Effector memory CD4-positive, alpha-beta T cell (primary cell): ENCODE data around the gene WNT9B.

Source experiments
- DNase-seq, 3 donors: peaks; one replicate each; pipeline ENCODE4 v3.0.0-alpha.2; 2020
- H3K27ac ChIP-seq: 2 replicates; pipeline ENCODE4 v1.7.0; 2013; ENCODE audit warnings: mild to moderate bottlenecking, low read length, moderate library complexity; ENCODE audit not compliant: insufficient read depth, poor library complexity, severe bottlenecking
- H3K27me3 ChIP-seq: replicated peaks from 2 replicates; pipeline ENCODE4 v1.7.0; 2013; ENCODE audit warnings: mild to moderate bottlenecking, low read length; ENCODE audit not compliant: insufficient read depth, control insufficient read depth, poor library complexity, severe bottlenecking
- H3K36me3 ChIP-seq: 2 replicates; pipeline ENCODE4 v1.7.0; 2013; ENCODE audit warnings: mild to moderate bottlenecking, low read length, moderate library complexity; ENCODE audit not compliant: control insufficient read depth, insufficient read depth
- H3K4me1 ChIP-seq: 2 replicates; pipeline ENCODE4 v1.7.0; 2013; ENCODE audit warnings: low read length, mild to moderate bottlenecking; ENCODE audit not compliant: control insufficient read depth, insufficient read depth, poor library complexity, severe bottlenecking
- H3K4me3 ChIP-seq: 2 replicates; pipeline ENCODE4 v1.7.0; 2013; ENCODE audit warnings: low read length, low read depth, mild to moderate bottlenecking; ENCODE audit not compliant: insufficient read depth, poor library complexity, severe bottlenecking
- H3K9me3 ChIP-seq: 2 replicates; pipeline ENCODE4 v1.7.0; 2013; ENCODE audit warnings: mild to moderate bottlenecking, low read length, moderate library complexity; ENCODE audit not compliant: control insufficient read depth

WNT9B gene

GRCh38 chr17:46814446-46814845 lies 36.9 kb upstream of the WNT9B start:
- H3K9me3 ChIP-seq = no peaks in the 10 kb centered on the region
- no peaks in the 10 kb centered on the region for H3K36me3 ChIP-seq
- no peak for DNase-seq
- H3K27me3 ChIP-seq = peaks cover 47% of the 10 kb centered on the region
- no peak overlapping the region for H3K27ac ChIP-seq
- H3K4me1 ChIP-seq = peaks cover 10% of the 10 kb centered on the region
- no peak overlapping the region for H3K4me3 ChIP-seq

DNA sequence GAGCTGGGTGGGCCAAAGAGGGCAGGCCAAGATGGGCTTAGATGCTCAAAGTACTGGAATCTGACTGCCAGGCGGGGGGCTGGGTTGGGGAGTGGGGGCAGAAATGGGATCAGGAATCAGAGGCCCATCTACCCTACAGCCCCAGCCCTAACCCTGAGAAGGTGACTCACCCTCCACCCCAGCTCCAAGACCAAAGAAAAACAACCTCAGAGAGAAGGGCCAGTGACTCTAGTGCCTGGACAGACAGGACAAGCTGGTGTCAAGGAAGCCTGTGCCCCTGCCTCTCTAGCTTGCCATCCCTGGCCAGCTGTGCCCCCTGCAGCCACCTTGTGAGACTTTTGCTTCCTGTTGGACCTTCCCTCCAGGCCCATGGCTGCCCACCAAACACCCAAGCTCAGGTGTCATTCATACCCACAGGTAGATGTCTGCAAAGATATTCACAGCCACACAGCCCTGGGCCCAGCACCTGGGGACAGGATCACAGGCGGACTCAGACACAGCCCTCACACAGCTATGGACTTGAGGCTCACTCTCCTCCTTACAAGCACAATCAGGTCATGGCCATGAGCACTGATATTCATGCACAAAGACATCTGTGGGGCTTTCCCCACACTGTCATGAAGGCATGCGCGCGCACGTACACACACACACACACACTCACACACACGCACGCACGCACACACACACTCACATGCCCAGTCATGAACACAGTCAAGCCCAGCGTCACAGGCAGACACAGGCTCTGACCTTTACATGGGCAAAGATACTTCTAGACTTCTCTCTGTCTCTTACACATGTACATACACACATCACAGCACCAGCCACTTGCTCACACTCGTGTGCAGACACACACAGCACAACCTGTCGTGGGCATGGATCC lies 35.7 kb upstream of the WNT9B start:
- no peaks in the 10 kb centered on the region for H3K36me3 ChIP-seq
- peaks cover 15% of the 10 kb centered on the region for H3K4me1 ChIP-seq
- no peak overlapping the region for H3K27ac ChIP-seq
- H3K27me3 ChIP-seq = peaks cover 59% of the 10 kb centered on the region
- H3K4me3 ChIP-seq = no peak overlapping the region
- no peak for DNase-seq
- H3K9me3 ChIP-seq = no peaks in the 10 kb centered on the region

GRCh38 chr17:46817151-46817900 lies 34.1 kb upstream of the WNT9B start:
- Histone ChIP-seq H3K9me3 (no peaks in the 10 kb centered on the region), H3K4me1 (peaks cover 15% of the 10 kb centered on the region), H3K36me3 (no peaks in the 10 kb centered on the region), H3K4me3 (no peak overlapping the region), H3K27me3 (peaks cover 63% of the 10 kb centered on the region), H3K27ac (no peak overlapping the region)
- no peak for DNase-seq

DNA sequence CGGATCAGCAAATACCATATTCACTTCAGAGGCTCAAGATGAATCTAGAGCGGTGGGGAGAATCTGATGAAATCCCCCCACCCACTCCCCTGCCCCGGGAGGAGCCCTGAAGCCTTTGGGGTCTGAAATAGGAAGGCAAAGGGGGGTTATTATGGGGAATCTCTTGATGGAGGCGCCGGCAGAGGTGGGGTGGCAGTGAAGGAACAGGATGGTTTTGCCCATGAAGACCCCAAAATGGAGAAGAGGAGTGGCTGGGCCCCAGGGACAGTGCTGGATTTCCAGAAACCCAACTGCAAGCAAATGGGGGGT lies 33.5 kb upstream of the WNT9B start:
- Histone ChIP-seq H3K36me3 (no peaks in the 10 kb centered on the region), H3K4me1 (peaks cover 15% of the 10 kb centered on the region), H3K27me3 (peaks cover 61% of the 10 kb centered on the region), H3K4me3 (no peak overlapping the region), H3K9me3 (no peaks in the 10 kb centered on the region), H3K27ac (no peak overlapping the region)
- DNase-seq = no peak

DNA sequence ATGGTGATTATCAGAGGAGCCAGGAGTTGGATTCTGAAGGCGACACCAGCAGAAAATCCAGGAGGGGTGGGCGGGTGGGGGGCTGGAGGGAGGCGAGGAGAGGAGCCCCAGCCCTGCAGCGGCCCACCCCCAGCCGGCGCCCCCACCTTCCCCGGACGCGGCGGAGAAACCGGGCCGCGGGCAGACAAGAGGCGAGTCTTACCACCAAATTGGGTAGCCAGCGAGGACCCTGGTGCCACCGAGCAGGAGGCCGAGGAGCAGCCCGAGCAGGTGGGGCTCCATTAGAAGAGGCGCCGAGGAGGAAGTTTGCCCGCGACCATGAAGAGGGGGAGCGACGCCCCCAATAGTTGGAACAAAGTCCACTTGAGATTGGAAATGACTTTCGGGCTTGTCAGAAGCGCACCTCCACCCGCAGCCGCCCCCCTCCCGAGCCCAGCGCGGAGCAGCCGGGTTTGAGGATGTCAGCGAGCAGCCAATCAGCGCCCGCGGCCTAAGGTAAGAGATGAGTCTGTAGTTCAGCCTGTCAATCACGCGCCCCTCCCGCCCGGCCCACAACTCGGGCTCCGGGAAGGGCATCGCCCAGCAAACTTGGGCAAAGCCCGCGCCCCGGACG lies 33.0 kb upstream of the WNT9B start, which contains the start of gene WNT3:
Gene WNT3 (minus strand): TSS at position 377 of the 613 bp plus-strand sequence. CDS start 95 bp downstream, at position 282.
- H3K27ac ChIP-seq = no peak within 1 kb of the TSS
- no peaks in the 10 kb centered on the region for H3K9me3 ChIP-seq
- DNase-seq = peak in 1 of 3 donors; percentile 8
- peak within 1 kb of the TSS; percentile 51 for H3K4me3 ChIP-seq
- H3K4me1 ChIP-seq = peaks cover 15% of the 10 kb centered on the region
- peaks cover 60% of the 10 kb centered on the region for H3K27me3 ChIP-seq
- H3K36me3 ChIP-seq = no peaks in the 10 kb centered on the region

- H3K27ac ChIP-seq = no peak overlapping the region
- peaks cover 15% of the 10 kb centered on the region for H3K4me1 ChIP-seq
- H3K36me3 ChIP-seq = no peaks in the 10 kb centered on the region
- peak overlapping the region; percentile 51 for H3K4me3 ChIP-seq
- no peak for DNase-seq
- peaks cover 60% of the 10 kb centered on the region for H3K27me3 ChIP-seq
- H3K9me3 ChIP-seq = no peaks in the 10 kb centered on the region
These were observed 32.2 kb upstream of the WNT9B start for GRCh38 chr17:46818929-46819859.

DNA sequence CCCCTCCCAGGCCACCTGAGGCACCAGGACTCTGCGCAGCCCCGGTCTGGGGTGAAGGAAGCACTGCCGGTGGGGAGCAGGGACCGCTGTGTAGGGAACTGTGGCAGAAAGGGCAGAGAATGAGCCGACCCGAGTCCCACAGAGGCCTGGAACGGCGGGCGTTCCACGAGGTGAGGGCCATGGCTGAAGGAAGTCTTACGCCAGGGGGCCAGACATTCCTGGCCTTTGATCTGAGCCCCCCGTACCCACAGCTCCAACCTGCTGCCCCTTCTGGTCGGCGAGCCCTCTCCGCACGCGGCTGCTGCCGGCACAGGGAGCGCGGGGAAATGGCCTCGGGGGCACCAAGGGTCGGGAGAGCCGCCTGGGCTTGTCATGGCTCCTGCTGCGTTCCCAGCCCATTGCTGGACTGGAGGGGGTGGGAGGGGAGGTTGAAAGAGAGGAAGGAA lies 31.5 kb upstream of the WNT9B start:
- no peaks in the 10 kb centered on the region for H3K36me3 ChIP-seq
- no peak overlapping the region for H3K27ac ChIP-seq
- H3K27me3 ChIP-seq = peaks cover 60% of the 10 kb centered on the region
- peaks cover 15% of the 10 kb centered on the region for H3K4me1 ChIP-seq
- H3K9me3 ChIP-seq = no peaks in the 10 kb centered on the region
- H3K4me3 ChIP-seq = no peak overlapping the region
- no peak for DNase-seq

GRCh38 chr17:46820592-46821450 lies 30.6 kb upstream of the WNT9B start:
- H3K27me3 ChIP-seq = peaks cover 53% of the 10 kb centered on the region
- DNase-seq = no peak

More at GRCh38 chr17:46820592-46821450, 30.6 kb upstream of the WNT9B start:
- no peak overlapping the region for H3K27ac ChIP-seq
- no peak overlapping the region for H3K4me3 ChIP-seq
- H3K4me1 ChIP-seq = peaks cover 15% of the 10 kb centered on the region
- no peaks in the 10 kb centered on the region for H3K9me3 ChIP-seq
- H3K36me3 ChIP-seq = no peaks in the 10 kb centered on the region
